GM12878 (cell line): ENCODE data around the gene PDGFD. TPM values are rescaled to one million over a fixed set of nuclear protein-coding genes. Genes with fewer than 3 reads are reported as not detected.

Experiments
- ATAC-seq: fragments of 200-7000 bp; cut with Tn5 transposase; 3 replicates; pipeline ENCODE4 v1.9.1; 2020; ENCODE audit warnings: mild to moderate bottlenecking, moderate library complexity
- BruUV-seq: library from RNA; stranded (reverse); fragments of 400-500 nt; replicated peaks from 2 replicates; lab custom pipeline; 2021; lab: Mats Ljungman, UMichigan
- CTCF ChIA-PET: fragments of 300-600 bp; sonication (Branson Sonifier 250); formaldehyde crosslinking; extraction: SDS; loops from one replicate; lab custom pipeline; 2021; ENCODE audit warnings: inconsistent platforms; lab: Yijun Ruan, JAX
- POLR2A ChIA-PET: fragments of 350-600 bp; formaldehyde crosslinking; extraction: SDS; loops from one replicate; lab custom pipeline; 2021; ENCODE audit warnings: inconsistent platforms; lab: Charles Lee
- RAD21 ChIA-PET: fragments of 300-600 bp; sonication (Branson Sonifier 250); formaldehyde crosslinking; loops from one replicate; lab custom pipeline; 2023; ENCODE audit warnings: antibody characterized with exemption; ENCODE audit not compliant: unreplicated experiment; lab: Charles Lee
- SMC1A ChIA-PET: fragments of 300-600 bp; sonication (Branson Sonifier 250); formaldehyde crosslinking; loops from one replicate; lab custom pipeline; 2023; ENCODE audit not compliant: unreplicated experiment, uncharacterized antibody; lab: Charles Lee
- DNase-seq: peaks from one replicate; pipeline ENCODE4 v3.0.0-alpha.2; 2011; ENCODE audit warnings: low read depth, low spot score
- FAIRE-seq: peaks from 3 replicates; lab custom pipeline; 2011; peaks lifted over from hg19 to GRCh38; lab: Jason Lieb, UNC
- H2AFZ ChIP-seq: 2 replicates; pipeline ENCODE4 v1.6.0; 2011; ENCODE audit warnings: low read depth, low read length, control low read depth; ENCODE audit not compliant: control insufficient read depth
- H3K27ac ChIP-seq: 2 replicates; pipeline ENCODE4 v1.5.1; 2011; ENCODE audit warnings: control low read depth; ENCODE audit not compliant: control insufficient read depth, insufficient read depth
- H3K27me3 ChIP-seq, 2 experiments: replicated peaks in 1 of 2; 2 replicates each; pipeline versions ENCODE4 v1.6.0 to v1.6.1; 2011; ENCODE audit warnings: low read length in 1 of 2; ENCODE audit not compliant: control insufficient read depth in 2 of 2, insufficient read depth in 2 of 2
- H3K36me3 ChIP-seq, 2 experiments: 2 replicates each; pipeline ENCODE4 v1.5.1; 2011; ENCODE audit warnings: low read length in 1 of 2; ENCODE audit not compliant: control insufficient read depth in 2 of 2, insufficient read depth in 2 of 2
- H3K4me1 ChIP-seq: 2 replicates; pipeline ENCODE4 v1.6.1; 2011; ENCODE audit warnings: mild to moderate bottlenecking, low read length, moderate library complexity, mixed read lengths; ENCODE audit not compliant: control insufficient read depth, insufficient read depth
- H3K4me2 ChIP-seq: 2 replicates; pipeline ENCODE4 v1.6.0; 2011; ENCODE audit warnings: control low read depth; ENCODE audit not compliant: control insufficient read depth, insufficient read depth
- H3K4me3 ChIP-seq: fragments of 200-600 bp; sonication (generic); 2 replicates; pipeline ENCODE4 v1.5.1; 2016
- H3K79me2 ChIP-seq: 2 replicates; pipeline ENCODE4 v1.6.0; 2011; ENCODE audit warnings: low read length; ENCODE audit not compliant: control insufficient read depth, insufficient read depth
- H3K9ac ChIP-seq: 2 replicates; pipeline ENCODE4 v1.8.0; 2011; ENCODE audit warnings: low read length, control low read depth, mixed read lengths; ENCODE audit not compliant: control insufficient read depth, insufficient read depth
- H3K9me3 ChIP-seq: replicated peaks from 3 replicates; pipeline ENCODE4 v1.5.1; 2011; ENCODE audit warnings: mild to moderate bottlenecking, low read length; ENCODE audit not compliant: control insufficient read depth, insufficient read depth
- H4K20me1 ChIP-seq: 2 replicates; pipeline ENCODE4 v1.6.0; 2011; ENCODE audit not compliant: control insufficient read depth, insufficient read depth
- BCLAF1 ChIP-seq: fragments of 450-650 bp; IDR thresholded peaks from 2 replicates; pipeline ENCODE4 v1.6.1; 2017; ENCODE audit warnings: antibody characterized with exemption, mild to moderate bottlenecking, moderate library complexity
- CHD2 ChIP-seq: IDR thresholded peaks from 2 replicates; pipeline ENCODE4 v1.6.1; 2011; ENCODE audit warnings: low read depth, low read length, improper control_type of control experiment, borderline replicate concordance
- CHD4 ChIP-seq: fragments of 200-600 bp; sonication (generic); IDR thresholded peaks from 2 replicates; pipeline ENCODE4 v1.6.1; 2016; ENCODE audit warnings: mild to moderate bottlenecking
- HDAC2 ChIP-seq: fragments of 200-600 bp; sonication (generic); IDR thresholded peaks from 2 replicates; pipeline ENCODE4 v1.6.1; 2017
- MTA3 ChIP-seq: IDR thresholded peaks from 2 replicates; pipeline ENCODE4 v1.6.1; 2012; ENCODE audit warnings: low read length, inconsistent platforms, borderline replicate concordance
- MXI1 ChIP-seq: fragments of 150-350 bp; IDR thresholded peaks from 2 replicates; pipeline ENCODE4 v1.6.1; 2011; ENCODE audit warnings: low read depth, mild to moderate bottlenecking, inconsistent platforms, low read length, improper control_type of control experiment
- NFXL1 ChIP-seq: fragments of 450-650 bp; IDR thresholded peaks from 2 replicates; pipeline ENCODE4 v1.6.1; 2017; ENCODE audit warnings: antibody characterized with exemption, mild to moderate bottlenecking, borderline replicate concordance
- PKNOX1 ChIP-seq: fragments of 450-650 bp; IDR thresholded peaks from 2 replicates; pipeline ENCODE4 v1.6.1; 2016; ENCODE audit warnings: mild to moderate bottlenecking
- SMC3 ChIP-seq: IDR thresholded peaks from 2 replicates; pipeline ENCODE4 v1.6.1; 2011; ENCODE audit warnings: low read length, improper control_type of control experiment, borderline replicate concordance
- STAT1 ChIP-seq: fragments of 450-650 bp; conservative IDR thresholded peaks from 2 replicates; pipeline ENCODE4 v1.6.1; 2014; ENCODE audit warnings: antibody characterized with exemption, mild to moderate bottlenecking
- WRNIP1 ChIP-seq: IDR thresholded peaks from 2 replicates; pipeline ENCODE4 v1.6.1; 2011; ENCODE audit warnings: low read depth, low read length, improper control_type of control experiment, borderline replicate concordance
- ZBTB40 ChIP-seq: fragments of 450-650 bp; IDR thresholded peaks from 2 replicates; pipeline ENCODE4 v1.6.1; 2016; ENCODE audit warnings: mild to moderate bottlenecking, moderate library complexity, borderline replicate concordance
- ZNF592 ChIP-seq: fragments of 450-650 bp; IDR thresholded peaks from 2 replicates; pipeline ENCODE4 v1.6.1; 2017; ENCODE audit warnings: mild to moderate bottlenecking, moderate library complexity
- in situ Hi-C: fragments of 300-500 bp; cut with MboI; formaldehyde crosslinking; loops from 9 replicates; pipeline ENCODE4 v1.14.3; 2018; ENCODE audit warnings: mixed read lengths
- intact Hi-C: fragments of 100-400 bp; cut with micrococcal nuclease; formaldehyde crosslinking; loops from one replicate; pipeline ENCODE4 v1.14.2; 2022; ENCODE audit not compliant: unreplicated experiment
- polyA plus RNA-seq, 11 experiments: library from polyadenylated mRNA; depleted of rRNA in 4 of 11; unstranded in 6 of 11; stranded (reverse) in 5 of 11; fragments of >200 nt; fragmentation: Nextera tagmentation in 4 of 11; fragmentation: Illumina TruSeq in 1 of 11; extraction: Ambion mirVana in 4 of 11; extraction: Trizol in 1 of 11; gene quantifications; 1 replicate in 1 of 11; 2 replicates in 10 of 11; pipeline versions ENCODE4 v1.2.1 to v1.2.3, GENCODE V29; 2011 to 2016; ENCODE audit warnings: inconsistent platforms in 2 of 11, missing spikeins in 2 of 11, low read depth in 1 of 11
- total RNA-seq, 4 experiments: library from RNA; depleted of rRNA in 3 of 4; stranded (reverse); fragments of >200 nt in 3 of 4; fragmentation: Illumina TruSeq in 1 of 4; extraction: Trizol in 1 of 4; gene quantifications; 2 replicates each; pipeline versions ENCODE4 v1.2.1 to v1.2.3, GENCODE V29; 2013 to 2021

Gene PDGFD
- total and polyA plus RNA-seq, 10 of the 15 experiments (the other 5 are each of a cell fraction or from before 2014, with no cell fraction given): 0.05 to 0.13 TPM; not detected in 8

GRCh38 chr11:104183593-104183992 is 19.6 kb upstream of the PDGFD start:
- BruUV-seq: no TSS peak
- ChIA-PET RAD21 (no interaction called here), CTCF (no interaction called here), POLR2A (no interaction called here), SMC1A (no interaction called here)
- Histone ChIP-seq H3K36me3 (no peaks in the 10 kb centered on the region), H3K27me3 (no peaks in the 10 kb centered on the region), H3K4me2 (no peak overlapping the region), H3K4me3 (no peak overlapping the region), H3K27ac (no peak overlapping the region), H3K4me1 (no peaks in the 10 kb centered on the region), H2AFZ (no peak overlapping the region), H3K9me3 (no peaks in the 10 kb centered on the region), H4K20me1 (no peaks in the 10 kb centered on the region), H3K79me2 (no peaks in the 10 kb centered on the region), H3K9ac (no peak overlapping the region)
- intact Hi-C loops: no loop called here
- FAIRE-seq: no peak
- ATAC-seq: no peak
- in situ Hi-C loops: no loop called here
- DNase-seq: no peak
- TF ChIP-seq BCLAF1: no peak
- TF ChIP-seq PKNOX1: no peak
- TF ChIP-seq HDAC2: no peak
- no peak for TF ChIP-seq ZNF592
- no peak for TF ChIP-seq MTA3
- TF ChIP-seq CHD4: no peak
- no peak for TF ChIP-seq WRNIP1
- TF ChIP-seq STAT1: no peak
- TF ChIP-seq ZBTB40: no peak
- TF ChIP-seq MXI1: no peak
- no peak for TF ChIP-seq NFXL1
- TF ChIP-seq CHD2: no peak
- no peak for TF ChIP-seq SMC3
